Stomach (tissue), 9 donors: ENCODE measurements around the gene SLC24A3. TPM values are rescaled to one million over a fixed set of nuclear protein-coding genes. Genes with fewer than 3 reads are reported as not detected.

Experiments
- DNase-seq, 2 donors: peaks; one replicate each; pipeline versions ENCODE4 v3.0.0 to v3.0.0-alpha.2; 2013 to 2019
- H3K27ac ChIP-seq, 5 donors: fragments of 200-600 bp in 4 of 5; sonication (generic) in 4 of 5; one replicate each; pipeline ENCODE4 v1.5.1; 2013 to 2019; ENCODE audit warnings: mild to moderate bottlenecking in 1 of 5, moderate library complexity in 1 of 5
- H3K27me3 ChIP-seq, 3 donors: fragments of 200-600 bp; sonication (generic); one replicate each; pipeline ENCODE4 v1.5.1; 2017 to 2019; ENCODE audit warnings: mixed run types in 1 of 3
- H3K36me3 ChIP-seq, 4 donors: fragments of 200-600 bp; sonication (generic); 1 replicate in 3 of 4; 2 replicates in 1 of 4; pipeline ENCODE4 v1.5.1; 2016 to 2019
- H3K4me1 ChIP-seq, 4 donors: fragments of 200-600 bp; sonication (generic); one replicate each; pipeline ENCODE4 v1.5.1; 2016 to 2019
- H3K4me3 ChIP-seq, 4 donors: fragments of 200-600 bp; sonication (generic) in 3 of 4; one replicate each; pipeline ENCODE4 v1.5.1; 2016 to 2019; ENCODE audit warnings: mild to moderate bottlenecking in 1 of 4
- H3K9me3 ChIP-seq, 4 donors: fragments of 200-600 bp; sonication (generic); one replicate each; pipeline ENCODE4 v1.5.1; 2016 to 2019
- EP300 ChIP-seq: sonication (generic); formaldehyde crosslinking; IDR thresholded peaks from one replicate; pipeline ENCODE4 v1.6.1; 2017; ENCODE audit warnings: antibody characterized with exemption
- POLR2A ChIP-seq, 4 donors: fragments of 450-650 bp; IDR thresholded peaks; one replicate each; pipeline ENCODE4 v1.6.1; 2016; ENCODE audit warnings: antibody characterized with exemption in 4 of 4, control low read depth in 2 of 4, mild to moderate bottlenecking in 1 of 4, moderate library complexity in 1 of 4
- POLR2AphosphoS5 ChIP-seq, 3 donors: sonication (generic); formaldehyde crosslinking; IDR thresholded peaks; one replicate each; pipeline ENCODE4 v1.6.1; 2016; ENCODE audit warnings: antibody characterized with exemption in 3 of 3
- WGBS, 5 donors: extraction: QIAGEN DNeasy Blood & Tissue Kit in 3 of 5; methylation state at CpG; one replicate each; pipeline versions ENCODE4 v1.1.5 to v1.1.7; 2013 to 2018; 5-methylcytosine and 5-hydroxymethylcytosine counted together
- intact Hi-C: fragments of 100-400 bp; cut with DNase I; formaldehyde crosslinking; loops from one replicate; pipeline ENCODE4 v1.15.1; 2023; ENCODE audit warnings: low total_unique reads
- polyA plus RNA-seq, 3 donors: library from polyadenylated mRNA; stranded (reverse); fragments of 200-250 nt; gene quantifications; one replicate each; pipeline ENCODE4 v1.2.3, GENCODE V29; 2013
- total RNA-seq, 5 donors: library from RNA; depleted of rRNA; stranded (reverse); fragments of >200 nt; gene quantifications; one replicate each; pipeline versions ENCODE4 v1.1.0 to v1.2.3, GENCODE V29; 2014 to 2016
- TF ChIP-seq, protein P1 (sequence below), 7 experiments: fragments of 450-650 bp in 4 of 7; fragments of 200-600 bp in 3 of 7; sonication (generic) in 3 of 7; IDR thresholded peaks; one replicate each; pipeline ENCODE4 v1.5.1; 2016 to 2019; ENCODE audit warnings: antibody characterized with exemption in 7 of 7, control low read depth in 2 of 7, mild to moderate bottlenecking in 1 of 7
- donor health status: healthy with polysubstance abuse.
- donor health status: Bipolar disorder and iron deficiency.
- donor health status: healthy.

The SLC24A3 gene
- total and polyA plus RNA-seq, 8 donors: 1.8 to 9.0 (median 4.5) TPM

DNA sequence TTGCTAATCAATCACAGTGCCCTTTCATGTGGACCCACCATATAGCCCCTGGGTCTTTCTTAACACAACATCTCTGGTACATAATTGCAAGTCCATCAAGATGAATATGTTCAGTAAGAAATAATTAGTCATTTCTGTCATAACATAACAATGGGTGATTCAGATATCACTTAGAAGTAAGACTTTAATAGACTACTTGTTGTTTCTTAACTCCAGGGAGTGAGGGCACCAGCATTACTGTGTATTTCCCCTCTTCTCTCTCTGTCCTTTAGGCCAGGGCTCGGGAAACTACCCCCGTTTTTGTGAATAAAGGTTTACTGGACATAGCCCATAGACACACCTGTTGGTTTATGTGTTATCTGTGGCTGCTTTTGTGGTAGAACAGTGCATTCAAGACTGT is 123.5 kb downstream of the SLC24A3 start:
- DNase-seq: no peak
- no peaks in the 10 kb centered on the region for H3K27me3 ChIP-seq
- H3K9me3 ChIP-seq: no peaks in the 10 kb centered on the region
- no peaks in the 10 kb centered on the region for H3K36me3 ChIP-seq
- TF ChIP-seq POLR2A (IDR thresholded peaks at IDR 0.05): no peak
- TF ChIP-seq, protein P1, sequence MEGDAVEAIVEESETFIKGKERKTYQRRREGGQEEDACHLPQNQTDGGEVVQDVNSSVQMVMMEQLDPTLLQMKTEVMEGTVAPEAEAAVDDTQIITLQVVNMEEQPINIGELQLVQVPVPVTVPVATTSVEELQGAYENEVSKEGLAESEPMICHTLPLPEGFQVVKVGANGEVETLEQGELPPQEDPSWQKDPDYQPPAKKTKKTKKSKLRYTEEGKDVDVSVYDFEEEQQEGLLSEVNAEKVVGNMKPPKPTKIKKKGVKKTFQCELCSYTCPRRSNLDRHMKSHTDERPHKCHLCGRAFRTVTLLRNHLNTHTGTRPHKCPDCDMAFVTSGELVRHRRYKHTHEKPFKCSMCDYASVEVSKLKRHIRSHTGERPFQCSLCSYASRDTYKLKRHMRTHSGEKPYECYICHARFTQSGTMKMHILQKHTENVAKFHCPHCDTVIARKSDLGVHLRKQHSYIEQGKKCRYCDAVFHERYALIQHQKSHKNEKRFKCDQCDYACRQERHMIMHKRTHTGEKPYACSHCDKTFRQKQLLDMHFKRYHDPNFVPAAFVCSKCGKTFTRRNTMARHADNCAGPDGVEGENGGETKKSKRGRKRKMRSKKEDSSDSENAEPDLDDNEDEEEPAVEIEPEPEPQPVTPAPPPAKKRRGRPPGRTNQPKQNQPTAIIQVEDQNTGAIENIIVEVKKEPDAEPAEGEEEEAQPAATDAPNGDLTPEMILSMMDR (IDR thresholded peaks at IDR 0.05): no peak
- TF ChIP-seq EP300: no peak
- no peak for TF ChIP-seq POLR2AphosphoS5 (IDR thresholded peaks at IDR 0.05)
- no peak overlapping the region for H3K4me3 ChIP-seq
- H3K4me1 ChIP-seq: peaks cover 3 to 18% (median 6%) of the 10 kb centered on the region in 4 donors
- WGBS, 5 donors: 26 to 61% (median 36%) methylated on average over 2 of the region's 2 CpGs
- intact Hi-C loops: no loop called here
- H3K27ac ChIP-seq: no peak overlapping the region

GRCh38 chr20:19336631-19337030 is 124.2 kb downstream of the SLC24A3 start:
- no peaks in the 10 kb centered on the region for H3K9me3 ChIP-seq
- 22 to 40% (median 28%) methylated on average over 6 to 7 of the region's 7 CpGs for WGBS, 5 donors
- peak in 1 of 2 donors; percentile 41 for DNase-seq
- peaks cover 10 to 25% (median 13%) of the 10 kb centered on the region in 4 donors for H3K4me1 ChIP-seq
- H3K4me3 ChIP-seq: no peak overlapping the region
- H3K36me3 ChIP-seq: no peaks in the 10 kb centered on the region
- no peak for TF ChIP-seq POLR2A (IDR thresholded peaks at IDR 0.05)
- intact Hi-C loops: no loop called here
- no peak overlapping the region for H3K27ac ChIP-seq
- no peaks in the 10 kb centered on the region for H3K27me3 ChIP-seq

GRCh38 chr20:19338380-19338779 is 125.9 kb downstream of the SLC24A3 start:
- 75 to 100% (median 89%) methylated on average over 1 to 3 of the region's 3 CpGs for WGBS, 5 donors
- Histone ChIP-seq H3K9me3 (no peaks in the 10 kb centered on the region), H3K27ac (no peak overlapping the region), H3K36me3 (no peaks in the 10 kb centered on the region), H3K4me1 (peaks cover 11 to 29% (median 16%) of the 10 kb centered on the region in 4 donors), H3K4me3 (no peak overlapping the region), H3K27me3 (no peaks in the 10 kb centered on the region)
- TF ChIP-seq EP300 (no peak), POLR2A (IDR thresholded peaks at IDR 0.05) (no peak), POLR2AphosphoS5 (IDR thresholded peaks at IDR 0.05) (no peak)
- TF ChIP-seq, protein P1 (IDR thresholded peaks at IDR 0.05): no peak
- intact Hi-C loops: no loop called here
- DNase-seq: no peak

DNA sequence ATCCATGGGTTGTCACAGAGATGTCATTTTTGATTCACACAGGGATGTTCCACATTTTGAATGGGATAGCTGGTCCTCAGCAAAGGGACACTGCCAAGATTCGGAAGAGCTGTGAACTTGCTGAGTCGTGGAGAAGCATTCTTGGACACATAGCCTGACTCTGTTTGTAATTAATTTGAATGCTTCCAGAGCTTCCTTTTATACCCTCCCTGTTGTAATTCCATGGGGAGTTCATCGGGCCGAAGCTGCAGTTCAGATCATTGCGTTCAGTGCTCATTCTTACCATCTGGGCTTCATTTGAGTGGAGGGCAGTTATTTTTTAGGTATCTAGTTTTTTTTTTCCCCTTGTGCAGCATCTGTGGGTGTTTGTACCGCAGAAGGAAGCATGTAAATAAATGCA is 126.5 kb downstream of the SLC24A3 start:
- Histone ChIP-seq H3K9me3 (no peaks in the 10 kb centered on the region), H3K36me3 (no peaks in the 10 kb centered on the region), H3K27me3 (no peaks in the 10 kb centered on the region), H3K4me1 (peaks cover 11 to 29% (median 16%) of the 10 kb centered on the region in 4 donors), H3K27ac (no peak overlapping the region), H3K4me3 (no peak overlapping the region)
- peak in 1 of 2 donors; percentile 17 for DNase-seq
- 68 to 84% (median 78%) methylated on average over 6 of the region's 6 CpGs for WGBS, 5 donors
- no peak for TF ChIP-seq EP300
- TF ChIP-seq POLR2AphosphoS5 (IDR thresholded peaks at IDR 0.05): no peak
- no peak for TF ChIP-seq POLR2A (IDR thresholded peaks at IDR 0.05)
- TF ChIP-seq, protein P1 (IDR thresholded peaks at IDR 0.05): no peak
- intact Hi-C loops: no loop called here

DNA sequence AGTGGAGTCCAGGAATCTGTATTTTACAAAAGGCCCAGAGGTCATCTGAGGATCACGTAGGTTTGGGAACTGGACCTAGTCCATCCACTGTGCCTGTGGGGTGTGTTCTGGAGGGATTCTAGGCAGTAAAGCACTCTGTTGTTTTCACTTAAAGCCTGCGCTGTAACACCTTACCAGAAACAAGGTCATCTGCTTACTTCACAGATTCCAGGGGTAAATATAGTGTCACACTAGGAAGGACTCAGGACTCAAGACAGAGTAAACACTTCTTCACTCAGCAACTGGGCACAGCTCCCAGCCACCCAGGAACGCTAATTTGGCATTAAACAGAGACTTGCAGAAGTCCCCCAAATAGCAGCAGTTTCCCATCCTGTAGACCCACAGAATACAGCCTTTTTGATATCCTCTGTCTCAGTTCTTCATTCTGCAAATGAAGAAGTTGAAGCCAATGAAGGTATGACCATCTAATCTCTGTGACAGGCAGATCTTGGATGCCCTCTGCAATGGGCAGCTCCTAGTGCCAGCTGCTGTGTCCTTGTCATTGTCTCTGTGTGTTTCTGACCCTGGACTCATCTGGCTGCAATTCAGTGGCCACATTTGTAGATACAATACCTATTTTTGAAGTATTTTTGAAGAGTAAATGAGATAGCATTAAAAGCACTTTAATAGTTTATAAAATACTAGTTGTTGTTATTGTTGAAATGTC is 129.1 kb downstream of the SLC24A3 start:
- no peak overlapping the region for H3K27ac ChIP-seq
- intact Hi-C loops: no loop called here
- peak in 1 of 2 donors; percentile 25 for DNase-seq
- H3K9me3 ChIP-seq: no peaks in the 10 kb centered on the region
- no peak overlapping the region for H3K4me3 ChIP-seq
- TF ChIP-seq, protein P1 (IDR thresholded peaks at IDR 0.05): no peak
- TF ChIP-seq POLR2A (IDR thresholded peaks at IDR 0.05) (no peak), POLR2AphosphoS5 (IDR thresholded peaks at IDR 0.05) (peak in 1 of 3 donors; percentile 36), EP300 (no peak)
- 22 to 54% (median 35%) methylated on average over 3 of the region's 3 CpGs for WGBS, 5 donors
- H3K36me3 ChIP-seq: no peaks in the 10 kb centered on the region
- H3K4me1 ChIP-seq: peaks cover 7 to 18% (median 10%) of the 10 kb centered on the region in 4 donors
- H3K27me3 ChIP-seq: no peaks in the 10 kb centered on the region
